GM18867 (cell line): ENCODE results near the gene IFNL2.
"Not testable (repeated sequence)": the region's sequence is repeated elsewhere in the genome, so short reads cannot be mapped to it uniquely, and the experiment has no call there.

Source experiments
- ATAC-seq: cut with Tn5 transposase; IDR thresholded peaks from one replicate; pipeline ENCODE4 v1.9.1; 2021; ENCODE audit warnings: mild to moderate bottlenecking, moderate library complexity; ENCODE audit not compliant: unreplicated experiment

Gene IFNL2

DNA sequence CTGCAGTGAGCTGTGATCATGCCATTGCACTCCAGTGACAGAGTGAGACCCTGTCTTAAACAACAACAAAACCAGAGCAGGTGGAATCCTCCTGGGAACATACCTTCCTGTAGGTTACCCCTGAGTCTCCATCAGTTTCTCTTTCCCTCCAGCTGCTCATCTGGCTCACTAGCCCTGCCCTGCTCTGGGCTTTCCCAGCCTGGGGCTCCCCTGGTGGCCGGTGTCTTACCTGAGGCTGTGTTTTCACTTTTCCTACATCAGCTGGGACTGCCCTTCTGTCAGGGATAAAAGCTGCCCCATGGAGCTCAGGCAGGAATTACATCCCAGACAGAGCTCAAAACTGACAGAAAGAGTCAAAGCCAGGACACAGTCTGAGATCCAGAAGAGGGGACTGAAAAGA is at the start of gene IFNL2:
IFNL2 (plus strand) TSS at position 312 of the 400 bp plus-strand sequence. CDS start 173 bp downstream, outside the sequence.
- ATAC-seq, result not testable (repeated sequence)

DNA sequence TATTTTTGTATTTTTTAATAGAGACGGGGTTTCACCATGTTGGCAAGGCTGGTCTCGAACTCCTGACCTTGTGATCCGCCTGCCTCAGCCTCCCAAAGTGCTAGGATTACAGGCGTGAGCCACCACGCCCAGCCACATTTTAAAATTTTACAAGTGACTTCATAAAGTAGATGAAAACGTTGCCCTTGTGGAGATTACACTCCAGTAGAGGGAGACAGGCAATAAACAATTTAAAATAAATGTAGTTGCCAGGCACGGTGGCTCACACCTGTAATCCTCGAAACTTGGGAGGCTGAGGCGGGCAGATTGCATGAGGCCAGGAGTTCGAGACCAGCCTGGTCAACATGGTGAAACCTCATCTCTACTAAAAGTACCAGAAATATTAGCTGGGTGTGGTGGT is 49.1 kb upstream of the IFNL2 start:
- ATAC-seq, result not testable (repeated sequence)

DNA sequence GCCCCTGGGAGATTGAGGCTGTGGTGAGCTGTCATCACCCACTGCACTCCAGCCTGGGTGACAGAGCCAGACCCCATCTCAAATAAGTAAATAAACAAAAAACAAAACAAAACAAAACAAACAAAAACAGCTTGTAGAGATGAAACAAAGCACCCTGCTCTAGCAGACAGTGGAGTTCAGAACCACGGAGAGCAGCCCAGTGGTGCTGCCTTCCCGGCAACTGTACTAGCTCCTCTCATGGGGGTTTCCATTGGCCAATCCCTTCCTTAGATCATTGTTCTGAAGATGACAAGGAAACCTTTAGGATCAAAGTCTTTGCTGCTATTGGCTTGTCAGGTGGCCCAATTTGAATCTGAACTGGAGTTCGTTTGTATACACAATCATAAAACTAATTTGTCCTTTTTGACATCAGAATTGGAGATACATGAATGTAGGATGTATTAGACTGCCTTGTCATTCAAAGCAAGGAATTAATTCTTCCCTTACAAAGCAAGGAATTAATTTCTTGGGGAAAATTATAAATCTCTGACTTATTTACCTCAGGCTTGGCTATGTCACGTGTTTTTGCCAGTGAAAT is 44.4 kb upstream of the IFNL2 start:
- ATAC-seq, result no peak

DNA sequence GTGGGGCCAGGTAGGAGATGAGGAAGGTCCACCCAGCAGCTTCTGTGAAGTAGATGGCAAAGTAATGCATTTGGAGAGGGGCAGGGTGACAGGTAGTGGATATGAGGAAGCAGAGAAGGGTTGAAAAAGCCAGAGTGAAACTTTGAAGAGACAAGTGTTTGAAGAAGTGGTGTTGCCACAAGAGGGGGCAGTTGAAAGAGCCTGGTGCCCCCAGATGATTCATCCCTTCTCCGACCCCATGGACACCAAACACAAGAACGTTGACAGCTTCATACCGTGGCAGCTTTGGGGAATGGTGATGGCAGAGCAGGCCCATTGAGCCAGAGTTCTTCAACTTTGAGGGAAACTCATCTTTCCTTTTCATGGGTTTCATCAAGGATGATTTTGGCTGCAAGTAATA is 43.3 kb upstream of the IFNL2 start:
- no peak for ATAC-seq

DNA sequence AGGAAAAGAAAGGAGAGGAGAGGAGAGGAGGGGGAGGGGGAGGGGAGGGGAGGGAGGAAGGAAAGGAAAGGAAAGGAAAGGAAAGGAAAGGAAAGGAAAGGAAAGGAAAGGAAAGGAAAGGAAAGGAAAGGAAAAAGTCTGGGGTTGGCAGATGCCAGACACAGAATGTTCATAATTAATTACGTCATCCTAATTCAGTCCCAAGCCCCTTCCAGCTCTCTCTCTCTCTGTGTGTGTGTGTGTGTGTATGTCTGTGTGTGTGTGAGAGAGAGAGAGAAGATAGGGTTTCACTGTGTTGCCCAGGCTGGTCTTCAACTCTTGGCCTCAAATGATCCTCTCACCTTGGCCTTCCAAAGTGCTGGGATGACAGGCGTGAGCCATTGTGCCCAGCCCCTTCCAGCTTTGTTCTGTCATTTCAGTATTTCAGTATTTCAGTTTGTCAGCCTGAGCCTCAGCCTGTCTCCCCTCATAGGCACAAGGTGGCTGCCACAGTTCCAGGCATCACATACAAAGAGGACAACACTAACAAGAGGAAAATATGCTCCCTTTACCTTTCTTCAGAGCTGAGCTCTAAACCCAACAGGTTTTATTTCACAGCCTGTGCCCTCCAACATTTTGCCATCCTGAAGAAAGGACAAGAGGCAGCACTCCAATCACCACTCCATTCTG is 38.0 kb upstream of the IFNL2 start:
- no peak for ATAC-seq

DNA sequence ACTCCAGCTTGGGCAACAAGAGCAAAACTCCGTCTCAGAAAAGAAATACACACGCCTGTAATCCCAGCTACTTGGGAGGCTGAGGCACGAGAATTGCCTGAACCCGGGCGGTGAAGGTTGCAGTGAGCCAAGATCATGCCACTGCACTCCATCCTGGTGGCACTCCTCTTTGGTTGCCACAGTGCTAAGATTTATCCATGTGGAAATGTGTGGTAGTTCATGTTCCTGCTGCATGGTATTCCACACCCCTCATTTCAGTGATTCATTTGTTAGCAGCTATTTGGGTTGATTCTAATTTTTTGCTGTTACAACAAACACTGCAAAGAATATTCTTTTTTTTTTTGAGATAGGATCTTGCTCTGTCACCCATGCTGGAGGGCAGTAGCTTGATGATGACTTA is 35.5 kb upstream of the IFNL2 start:
- no peak for ATAC-seq

DNA sequence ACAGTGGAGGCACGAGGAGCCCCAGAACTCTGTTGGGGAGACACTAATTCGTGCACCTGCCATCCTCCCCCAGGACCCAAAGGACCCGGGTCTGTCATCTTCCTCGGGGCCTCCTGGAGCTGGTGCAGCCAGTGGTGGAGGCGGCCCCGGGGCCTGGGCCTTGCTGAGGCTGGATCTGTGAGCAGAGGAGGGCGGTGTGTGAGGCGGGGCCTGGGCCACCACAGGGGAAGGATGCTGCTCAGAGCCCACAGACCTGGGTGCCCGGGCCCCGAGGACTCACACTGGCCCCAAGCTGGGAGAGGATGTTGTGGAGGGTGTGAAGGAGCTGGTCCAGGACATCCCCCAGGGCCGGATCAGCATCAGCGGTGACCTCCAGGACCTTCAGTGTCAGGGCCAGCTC is 31.7 kb upstream of the IFNL2 start:
- ATAC-seq, result no peak

DNA sequence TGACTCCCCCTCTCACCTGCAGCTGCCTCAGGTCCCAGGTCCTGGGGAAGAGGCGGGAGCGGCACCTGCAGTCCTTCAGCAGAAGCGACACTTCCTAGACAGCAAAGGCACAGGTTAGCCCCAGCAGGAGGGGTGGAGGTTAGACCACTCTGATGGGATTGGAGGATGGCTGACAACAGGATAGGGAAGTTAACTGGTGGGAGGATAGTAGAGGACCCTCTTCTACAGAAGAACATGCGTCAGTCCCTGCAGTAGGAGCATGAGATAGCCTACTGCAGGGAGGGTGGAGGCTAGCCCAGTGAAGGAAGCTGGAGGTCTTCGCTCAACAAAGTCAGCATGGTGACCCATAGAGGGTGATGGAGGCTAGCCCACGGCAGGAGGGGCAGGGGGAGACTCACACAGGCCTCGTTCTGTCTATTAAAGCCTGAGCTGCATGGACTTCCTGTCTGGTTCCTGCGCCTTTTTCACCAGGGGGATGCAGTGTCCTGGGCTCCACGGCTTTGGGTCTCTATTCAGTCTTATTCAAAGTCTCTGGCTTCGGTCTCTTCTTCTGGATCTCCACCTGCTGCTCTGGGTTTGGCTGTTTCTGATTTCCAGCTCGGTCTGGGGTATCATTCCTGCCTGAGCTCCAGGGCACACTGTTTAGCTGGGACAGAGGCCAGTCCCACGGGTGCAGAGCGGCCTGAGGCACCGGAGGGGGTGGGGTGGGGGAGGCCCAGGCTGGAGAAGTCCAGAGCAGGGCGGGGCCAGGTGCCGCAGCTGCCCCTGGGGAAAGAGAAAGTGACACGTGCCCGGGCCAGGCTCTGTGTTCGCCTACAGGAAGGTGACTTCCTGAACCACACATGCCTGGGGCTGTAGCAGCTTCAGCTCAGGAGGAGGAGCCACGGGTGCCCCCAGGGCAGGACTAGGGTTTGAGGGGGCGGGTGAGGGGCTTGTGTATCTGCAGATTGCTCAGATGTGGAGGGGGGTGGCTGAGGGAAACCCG is 30.7 kb upstream of the IFNL2 start:
- ATAC-seq, result no peak

DNA sequence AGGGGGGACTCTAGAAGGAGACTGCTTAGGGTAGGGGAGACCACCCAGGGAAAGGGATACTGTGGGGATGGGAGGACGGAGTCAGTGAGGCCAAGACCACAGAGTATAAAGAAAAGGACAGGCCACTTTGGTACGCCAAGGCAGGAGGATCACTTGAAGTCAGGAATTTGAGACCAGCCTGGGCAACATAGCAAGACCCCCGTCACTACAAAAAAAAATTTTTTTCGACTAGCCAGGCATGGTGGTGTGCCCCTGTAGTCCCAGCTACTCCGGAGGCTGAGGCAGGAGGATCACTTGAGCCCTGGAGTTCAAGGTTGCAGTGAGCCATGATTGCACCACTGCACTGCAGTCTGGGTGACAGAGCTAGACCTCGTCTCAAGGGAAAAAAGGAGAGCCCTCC is 30.0 kb upstream of the IFNL2 start:
- ATAC-seq, result no peak

DNA sequence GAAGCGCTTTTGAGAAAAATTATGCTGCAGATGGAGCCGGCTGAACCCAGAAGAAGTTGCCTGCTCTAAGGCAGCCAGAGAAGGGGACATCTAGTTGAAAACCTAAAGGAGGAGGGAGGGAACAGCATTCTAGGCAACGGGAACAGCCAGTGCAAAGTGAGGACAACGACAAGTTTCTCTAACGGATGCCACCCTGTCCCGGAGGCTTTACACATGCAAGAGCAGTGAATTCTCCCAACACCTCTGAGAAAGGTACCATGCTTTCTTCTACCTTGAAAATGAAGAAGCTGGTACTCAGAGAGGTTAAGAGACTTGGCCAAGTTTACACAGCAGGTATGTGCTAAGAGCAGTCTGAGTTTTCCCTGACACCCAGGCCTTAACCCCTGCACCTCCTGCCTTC is 29.3 kb upstream of the IFNL2 start:
- ATAC-seq, result no peak

DNA sequence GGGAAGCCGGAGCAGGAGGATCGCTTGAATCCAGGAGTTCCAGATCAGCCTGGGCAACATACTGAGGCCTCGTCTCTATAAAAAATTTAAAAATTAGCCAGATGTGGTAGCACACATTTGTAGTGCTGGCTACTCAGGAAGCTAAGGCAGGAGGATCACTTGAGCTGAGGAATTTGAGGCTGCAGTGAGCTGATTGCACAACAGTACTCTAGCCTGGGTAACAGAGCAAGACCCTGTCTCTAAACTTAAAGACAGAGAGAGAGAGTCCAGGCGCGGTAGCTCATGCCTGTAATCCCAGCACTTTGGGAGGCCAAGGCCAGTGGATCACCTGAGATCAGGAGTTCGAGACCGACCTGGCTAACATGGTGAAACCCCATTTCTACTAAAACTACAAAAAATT is 27.8 kb upstream of the IFNL2 start:
- ATAC-seq, result no peak

DNA sequence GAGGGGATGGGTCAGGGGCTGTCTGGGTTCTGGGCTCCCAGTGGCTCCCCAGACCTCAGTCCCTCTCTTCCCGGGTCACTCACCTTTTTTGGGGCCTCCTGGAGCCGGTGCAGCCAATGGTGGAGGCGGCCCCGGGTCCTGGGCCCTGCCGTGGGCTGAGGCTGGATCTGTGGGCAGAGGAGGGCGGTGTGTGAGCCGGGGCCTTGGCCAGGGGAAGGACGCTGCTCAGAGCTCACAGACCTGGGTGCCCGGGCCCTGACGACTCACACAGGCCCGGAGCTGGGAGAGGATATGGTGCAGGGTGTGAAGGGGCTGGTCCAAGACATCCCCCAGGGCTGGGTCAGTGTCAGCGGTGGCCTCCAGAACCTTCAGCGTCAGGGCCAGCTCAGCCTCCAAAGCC is 24.5 kb upstream of the IFNL2 start:
- ATAC-seq, result not testable (repeated sequence)

DNA sequence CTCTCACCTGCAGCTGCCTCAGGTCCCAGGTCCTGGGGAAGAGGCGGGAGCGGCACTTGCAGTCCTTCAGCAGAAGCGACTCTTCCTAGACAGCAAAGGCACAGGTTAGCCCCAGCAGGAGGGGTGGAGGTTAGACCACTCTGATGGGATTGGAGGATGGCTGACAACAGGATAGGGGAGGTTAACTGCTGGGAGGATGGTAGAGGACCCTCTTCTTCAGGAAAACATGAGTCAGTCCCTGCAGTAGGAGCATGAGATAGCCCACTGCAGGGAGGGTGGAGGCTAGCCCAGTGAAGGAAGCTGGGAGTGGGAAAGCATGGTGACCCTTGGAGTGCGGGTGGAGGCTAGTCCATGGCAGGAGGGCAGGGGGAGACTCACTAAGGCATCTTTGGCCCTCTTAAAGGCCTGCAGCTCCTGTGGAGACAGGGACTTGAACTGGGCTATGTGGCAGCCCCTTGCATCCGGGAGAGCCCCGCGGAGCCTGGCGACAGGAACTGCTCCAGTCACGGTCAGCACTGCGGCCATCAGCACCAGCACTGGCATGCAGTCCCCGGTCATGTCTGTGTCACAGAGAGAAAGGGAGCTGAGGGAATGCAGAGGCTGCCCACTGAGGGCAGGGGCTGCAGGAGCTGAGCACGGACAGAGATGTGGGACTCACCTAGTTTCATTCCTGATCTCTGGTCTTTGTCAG is 23.6 kb upstream of the IFNL2 start, which contains the start of gene IFNL3:
IFNL3 (minus strand) TSS at position 597 of the 691 bp plus-strand sequence; CDS start at position 558, 39 bp downstream.
- ATAC-seq, result not testable (repeated sequence)

DNA sequence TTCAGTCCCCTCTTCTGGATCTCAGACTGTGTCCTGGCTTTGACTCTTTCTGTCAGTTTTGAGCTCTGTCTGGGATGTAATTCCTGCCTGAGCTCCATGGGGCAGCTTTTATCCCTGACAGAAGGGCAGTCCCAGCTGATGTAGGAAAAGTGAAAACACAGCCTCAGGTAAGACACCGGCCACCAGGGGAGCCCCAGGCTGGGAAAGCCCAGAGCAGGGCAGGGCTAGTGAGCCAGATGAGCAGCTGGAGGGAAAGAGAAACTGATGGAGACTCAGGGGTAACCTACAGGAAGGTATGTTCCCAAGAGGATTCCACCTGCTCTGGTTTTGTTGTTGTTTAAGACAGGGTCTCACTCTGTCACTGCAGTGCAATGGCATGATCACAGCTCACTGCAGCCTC is 23.0 kb upstream of the IFNL2 start:
- ATAC-seq, result not testable (repeated sequence)

DNA sequence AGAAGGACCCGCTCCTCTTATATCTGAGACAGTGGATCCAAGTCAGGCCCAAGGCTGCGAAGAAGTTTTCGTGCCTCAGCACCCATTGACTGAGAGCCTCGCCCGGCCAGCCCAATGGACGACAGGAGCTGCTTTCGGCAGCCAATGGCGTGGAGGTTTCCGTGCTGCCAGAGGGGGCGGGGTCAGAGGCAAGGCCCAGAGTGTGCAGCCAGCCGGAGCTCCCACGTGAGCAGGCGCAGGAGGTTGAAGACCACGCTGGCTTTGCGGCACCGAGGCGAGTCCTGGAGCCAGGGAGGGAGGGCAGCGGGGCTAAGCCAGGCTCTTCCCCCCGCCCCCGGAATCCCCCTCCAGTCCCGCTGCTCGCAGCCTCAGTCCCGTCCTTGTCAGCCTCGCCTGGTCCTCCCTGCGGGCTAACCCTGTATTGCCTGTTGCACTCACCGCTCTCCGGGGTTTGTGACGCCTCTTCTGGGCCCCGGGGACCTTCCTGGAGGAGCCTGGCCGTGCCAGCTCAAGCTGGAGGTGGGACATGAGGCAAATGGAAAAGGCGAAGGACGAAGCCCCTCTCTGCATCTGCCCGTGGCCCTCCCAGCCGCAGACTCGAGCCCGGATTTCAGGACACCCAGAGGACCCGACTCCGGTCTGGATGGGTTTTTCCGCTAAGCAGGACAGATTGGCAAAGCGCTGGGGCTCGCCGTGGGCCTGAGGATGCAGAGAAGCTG is 21.1 kb upstream of the IFNL2 start:
- ATAC-seq, result no peak

DNA sequence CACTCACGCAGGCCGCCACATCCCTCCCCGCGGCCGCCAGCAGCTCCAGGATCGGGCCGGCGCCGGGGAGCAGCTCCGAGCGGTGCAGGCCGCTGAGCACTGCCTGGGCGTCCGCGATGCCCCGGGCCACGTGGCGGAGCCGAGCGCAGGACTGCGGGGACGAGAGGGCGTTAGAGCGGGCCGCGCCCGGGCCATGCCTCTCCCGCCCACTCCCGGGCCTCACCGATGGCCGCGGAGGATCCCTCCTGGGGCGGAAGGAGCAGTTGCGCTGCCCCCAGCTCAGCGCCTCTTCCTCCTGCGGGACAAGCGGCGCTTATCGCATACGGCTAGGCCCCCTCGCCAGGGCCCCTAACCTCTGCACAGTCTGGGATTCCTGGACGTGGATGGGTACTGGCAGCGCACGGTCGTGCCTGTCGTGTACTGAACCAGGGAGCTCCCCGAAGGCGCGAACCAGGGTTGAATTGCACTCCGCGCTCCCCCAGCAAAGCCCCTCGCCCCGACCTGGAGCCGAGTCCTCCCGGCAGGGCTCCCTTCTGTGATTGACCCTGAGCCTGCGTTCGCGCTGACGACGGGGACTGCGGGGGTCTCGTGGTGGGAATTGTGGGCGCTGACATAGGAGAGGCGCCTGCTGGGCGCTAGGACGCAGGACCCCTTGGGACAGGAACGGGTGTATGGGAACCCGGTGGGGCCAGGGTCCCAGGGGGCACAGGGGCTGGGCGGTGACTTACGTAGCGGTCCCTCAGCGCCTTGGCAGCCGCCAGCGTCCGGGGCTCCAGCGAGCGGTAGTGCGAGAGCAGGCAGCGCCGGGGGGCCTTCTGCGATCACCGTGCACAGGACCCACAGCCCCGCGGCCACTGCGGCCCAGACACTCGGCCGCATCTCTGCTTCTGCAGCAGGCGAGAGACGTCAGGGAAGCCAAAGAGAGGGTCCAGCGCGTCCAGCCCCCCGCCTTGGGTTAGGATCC is 20.2 kb upstream of the IFNL2 start:
- no peak for ATAC-seq

DNA sequence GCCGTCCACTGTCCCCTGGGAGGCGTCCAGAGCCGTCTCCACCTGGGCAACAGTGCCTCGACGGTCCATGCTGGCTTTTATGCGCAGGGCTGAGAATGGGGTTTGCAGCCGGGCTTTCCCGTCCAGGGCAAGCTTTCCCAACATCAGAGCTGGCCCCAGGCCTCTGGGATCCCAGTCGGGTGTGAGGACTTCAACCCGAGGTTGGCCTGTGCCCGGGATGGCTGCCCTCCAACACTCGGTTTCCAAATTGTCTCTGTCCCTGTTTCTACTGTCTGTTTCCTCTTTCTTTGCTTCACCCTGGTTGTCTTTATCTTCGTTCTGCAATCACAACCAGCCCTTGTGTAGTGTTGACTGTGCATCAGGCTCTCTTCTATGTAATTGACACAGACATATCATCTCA is 19.4 kb upstream of the IFNL2 start, which contains the start of gene IFNL4:
IFNL4 (minus strand) TSS at position 51 of the 400 bp plus-strand sequence.
- ATAC-seq, result no peak

DNA sequence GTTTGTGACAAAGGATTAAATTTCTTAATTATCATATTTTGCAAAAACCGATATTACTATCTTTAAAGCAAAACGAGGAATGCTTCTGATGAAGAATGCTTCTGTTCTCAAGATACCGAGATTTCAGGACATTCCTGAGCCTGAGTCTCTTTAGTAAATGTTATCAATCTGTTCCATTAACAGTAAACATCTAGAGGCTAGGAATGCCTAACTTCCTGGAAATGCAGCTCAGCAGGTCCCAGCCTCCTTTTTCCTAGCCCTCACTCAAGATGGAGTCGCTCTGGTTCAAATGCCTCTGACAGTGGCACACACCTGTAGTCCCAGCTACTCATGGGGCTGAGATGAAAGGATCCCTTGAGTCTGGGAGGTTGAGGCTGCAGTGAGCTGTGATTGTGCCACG is 17.1 kb upstream of the IFNL2 start:
- no peak for ATAC-seq

DNA sequence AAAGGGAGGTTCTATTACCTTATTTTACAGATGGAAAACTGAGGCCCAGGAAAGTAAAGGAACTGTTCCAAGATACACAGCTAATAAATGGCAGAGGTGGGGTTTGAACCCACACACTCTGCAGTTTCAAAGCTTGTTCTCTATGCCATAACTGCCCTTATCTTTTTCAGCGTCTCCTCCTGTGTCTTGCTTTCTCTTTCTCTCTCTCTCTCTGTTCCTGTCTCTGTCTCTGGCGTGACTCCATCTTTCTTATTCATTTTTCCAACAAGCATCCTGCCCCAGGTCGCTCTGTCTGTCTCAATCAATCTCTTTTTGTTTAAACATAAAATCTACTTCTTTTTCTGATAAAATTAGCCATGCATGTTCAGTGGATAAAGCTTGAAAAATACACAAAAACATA is 16.4 kb upstream of the IFNL2 start:
- no peak for ATAC-seq
